A375 (cell line): ENCODE data around the gene CELF4. TPM values are rescaled to one million over a fixed set of nuclear protein-coding genes. Genes with fewer than 3 reads are reported as not detected.

Experiments
- total RNA-seq: library from RNA; depleted of rRNA; stranded (reverse); fragments of >200 nt; shearing (Covaris generic); gene quantifications from 2 replicates; pipeline ENCODE4 v1.2.3, GENCODE V29; 2014; rRNA removed

The CELF4 gene
- total RNA-seq, result not detected in 2 replicates

GRCh38 chr18:37565101-37565976 lies at the start of gene CELF4:
CELF4 (minus strand) TSS chr18:37565798.

